ENCODE data around the gene SNTB2.

SNTB2 gene

DNA sequence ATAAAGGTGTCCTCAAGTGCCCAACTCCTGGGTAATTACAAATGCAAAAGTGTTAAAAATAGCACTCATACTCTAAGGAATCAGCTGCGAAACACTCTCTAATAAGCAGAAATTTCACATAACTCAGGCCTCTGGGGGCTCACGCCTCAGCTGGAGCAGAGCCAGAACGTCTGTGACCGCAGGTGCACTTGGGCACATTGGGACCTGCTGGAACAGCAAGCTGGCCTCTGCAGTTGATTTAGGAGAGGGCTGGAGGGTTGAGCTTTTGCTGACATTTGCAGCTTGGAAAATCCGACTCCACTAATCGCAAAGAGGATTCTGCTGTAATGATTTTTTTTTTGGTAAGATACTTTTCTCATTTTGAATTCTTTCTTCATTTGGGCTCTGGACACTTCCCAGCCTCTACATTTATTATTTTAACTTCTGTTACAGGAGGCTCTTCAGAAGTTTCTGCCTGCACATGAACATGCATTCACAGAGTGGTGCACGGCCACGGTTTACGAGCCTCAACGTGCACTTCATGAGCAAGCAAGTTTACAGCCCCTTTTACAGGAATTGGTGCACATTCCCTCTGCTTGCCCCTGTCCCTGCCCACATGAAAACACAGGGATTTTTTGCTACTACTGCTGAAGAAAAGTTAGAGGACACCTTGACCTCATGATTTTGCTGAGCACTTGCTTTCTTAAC, 4.1 kb upstream of the SNTB2 start:
- DNase-seq: no peak

DNA sequence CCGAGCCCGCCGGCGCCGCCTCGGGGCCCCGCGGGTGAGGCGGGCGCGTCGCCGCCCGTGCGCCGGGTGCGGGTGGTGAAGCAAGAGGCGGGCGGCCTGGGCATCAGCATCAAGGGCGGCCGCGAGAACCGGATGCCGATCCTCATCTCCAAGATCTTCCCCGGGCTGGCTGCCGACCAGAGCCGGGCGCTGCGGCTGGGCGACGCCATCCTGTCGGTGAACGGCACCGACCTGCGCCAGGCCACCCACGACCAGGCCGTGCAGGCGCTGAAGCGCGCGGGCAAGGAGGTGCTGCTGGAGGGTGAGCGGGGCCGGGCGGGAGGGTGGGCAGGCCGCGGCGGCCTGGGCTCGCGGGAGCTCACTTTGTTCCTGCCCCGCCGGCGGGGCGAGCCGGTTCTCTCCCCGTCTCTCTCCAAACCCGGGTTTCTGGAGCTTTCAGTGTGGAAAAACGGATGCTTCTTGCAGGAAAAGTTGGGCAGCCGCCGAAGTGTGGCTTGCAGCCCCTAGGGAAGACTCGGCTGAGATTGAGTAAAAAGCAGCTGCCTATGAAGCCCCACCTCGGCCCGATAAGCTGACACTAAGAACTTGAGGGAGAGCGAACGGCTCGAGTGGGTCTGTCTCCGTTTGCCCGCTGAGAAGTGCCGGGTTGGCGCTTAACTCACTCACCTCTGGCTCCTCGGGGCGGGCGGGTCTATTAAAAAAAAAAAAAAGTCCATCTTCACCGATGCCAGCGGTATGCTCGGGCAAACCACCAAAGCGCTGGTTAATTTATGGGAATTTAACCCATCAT, 677 bp downstream of the SNTB2 start:
- peak; percentile 41 for DNase-seq

DNA sequence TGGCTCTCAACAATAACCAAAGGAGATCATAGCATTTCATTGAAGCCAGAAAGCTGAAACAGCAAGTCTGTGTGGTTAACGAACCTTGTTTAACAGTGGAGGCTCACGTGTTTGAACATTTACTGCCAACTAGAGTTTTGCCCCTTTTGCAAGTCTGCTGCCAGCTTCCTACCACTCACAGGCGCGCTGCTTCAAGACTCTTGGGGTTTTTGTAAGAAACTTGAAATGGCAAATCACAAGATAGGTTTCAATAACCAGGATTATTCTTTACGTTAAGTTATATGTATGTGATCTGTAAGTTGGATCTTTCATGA, 1.2 kb downstream of the SNTB2 start:
- DNase-seq: peak; percentile 30

DNA sequence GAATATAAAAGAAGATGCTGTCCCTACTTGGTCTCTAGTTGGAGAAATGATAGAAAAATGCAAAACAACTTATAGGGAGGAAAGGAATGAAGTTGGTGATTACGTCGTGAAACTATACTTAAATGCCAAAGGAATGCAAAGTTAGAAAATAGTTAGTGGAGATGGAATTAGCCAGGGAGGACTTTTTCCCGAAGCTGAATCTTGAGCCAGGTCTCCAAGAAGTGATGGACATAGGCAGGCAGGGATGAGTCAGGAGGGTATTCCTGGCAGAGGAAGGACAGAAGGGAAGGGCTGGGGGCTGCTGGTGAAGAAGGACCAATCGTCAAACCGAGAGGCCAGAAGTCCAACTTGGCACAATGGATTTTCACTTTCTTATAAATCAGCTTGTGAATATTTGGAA, 1.8 kb downstream of the SNTB2 start:
- no peak for DNase-seq

DNA sequence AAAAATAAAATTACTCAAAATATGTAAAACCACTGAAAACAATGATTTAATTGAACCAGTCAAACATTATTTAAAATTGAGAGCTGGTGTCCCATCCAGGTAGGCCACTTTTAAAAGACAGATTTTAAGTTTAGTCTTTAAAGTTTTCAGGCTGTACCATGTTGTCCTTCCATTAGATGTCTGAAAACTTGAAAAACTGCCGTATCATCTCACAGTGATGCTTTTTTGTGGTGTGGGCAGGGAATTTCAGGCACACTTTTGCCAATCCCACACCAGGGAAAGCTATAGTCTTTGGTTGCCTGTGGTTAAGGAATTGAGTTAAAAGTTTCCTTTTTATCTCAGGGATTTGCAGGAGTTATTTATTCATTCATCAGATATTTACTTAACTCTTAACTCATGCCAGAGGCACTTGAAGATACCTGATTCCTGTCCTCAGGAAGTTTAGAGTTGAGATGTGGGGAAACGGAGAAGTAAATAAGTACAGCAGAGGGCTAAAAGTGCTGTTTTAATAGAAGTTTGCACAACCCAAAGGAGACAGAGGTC, 3.2 kb downstream of the SNTB2 start:
- no peak for DNase-seq

DNA sequence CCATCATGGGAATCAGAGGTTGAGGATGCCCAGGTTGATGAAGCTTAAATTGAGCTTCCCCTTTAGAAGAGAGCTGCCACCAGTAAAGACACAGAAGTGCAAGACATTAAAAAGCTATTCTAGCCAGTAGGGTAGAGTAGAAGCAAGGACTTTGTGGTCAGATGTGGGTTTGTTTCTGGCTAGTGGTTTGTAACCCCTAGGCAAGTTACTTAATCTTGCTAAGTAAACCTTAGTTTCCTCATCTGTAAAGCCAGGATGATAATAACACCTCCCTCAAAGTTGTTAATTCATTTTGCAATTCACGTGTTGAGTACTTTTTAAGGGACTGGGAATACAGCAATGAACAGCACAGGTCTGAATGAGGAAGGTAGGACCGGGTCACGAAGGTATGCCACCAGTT, 3.6 kb downstream of the SNTB2 start:
- no peak for DNase-seq

DNA sequence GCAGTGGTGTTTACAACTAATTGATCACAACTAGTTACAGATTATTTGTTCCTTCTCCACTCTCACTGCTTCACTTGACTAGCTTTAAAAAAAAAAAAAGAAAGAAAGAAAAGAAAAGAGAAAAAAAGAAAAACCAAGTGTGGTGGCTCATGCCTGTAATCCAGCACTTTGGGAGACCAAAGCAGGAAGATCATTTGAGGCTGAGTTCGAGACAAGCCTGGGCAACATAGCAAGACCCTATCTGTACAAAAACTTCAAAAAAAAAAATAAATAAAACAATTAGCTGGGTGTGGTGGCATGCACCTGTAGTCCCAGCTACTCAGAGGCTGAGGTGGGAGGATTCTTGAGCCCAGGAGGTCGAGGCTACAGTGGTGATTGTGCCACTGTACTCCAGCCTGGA, 4.2 kb downstream of the SNTB2 start:
- DNase-seq: no peak

DNA sequence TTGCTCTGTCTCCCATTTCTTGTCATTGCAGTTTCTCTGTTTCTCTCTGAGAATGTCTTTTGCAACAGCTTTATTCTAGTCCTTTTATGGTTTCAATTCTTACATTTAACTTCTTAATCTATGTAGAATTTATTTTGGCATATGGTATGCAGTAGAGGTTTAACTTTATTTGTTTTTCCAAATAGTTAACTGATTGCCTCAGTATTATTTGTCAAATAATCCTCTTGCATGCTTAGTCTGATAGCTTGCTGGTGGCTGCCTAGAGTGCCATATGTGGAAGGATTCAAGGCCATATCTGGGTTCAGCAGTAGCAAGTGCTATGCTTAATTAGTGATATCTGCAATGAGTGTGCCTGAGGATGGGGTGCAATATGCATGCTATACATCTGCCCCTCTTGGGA, 6.9 kb downstream of the SNTB2 start:
- no peak for DNase-seq

DNA sequence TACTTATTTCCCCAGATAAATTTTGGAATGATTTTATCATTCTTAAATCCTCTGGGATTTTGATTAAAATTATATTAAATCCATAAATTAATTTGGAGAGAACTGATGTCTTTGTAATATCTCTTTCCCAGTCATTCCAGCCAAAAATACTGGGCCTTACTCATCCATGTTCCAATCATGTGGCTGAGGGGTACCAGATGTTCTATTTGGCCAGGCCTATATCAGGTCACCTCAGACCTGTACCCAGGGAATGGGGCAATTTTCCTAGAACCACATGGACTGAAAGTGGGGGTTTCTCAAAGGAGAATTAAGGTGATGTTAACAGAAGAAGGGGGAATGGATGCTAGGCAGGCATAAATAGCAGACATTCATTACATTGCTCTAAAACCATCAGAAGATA, 7.5 kb downstream of the SNTB2 start:
- no peak for DNase-seq

DNA sequence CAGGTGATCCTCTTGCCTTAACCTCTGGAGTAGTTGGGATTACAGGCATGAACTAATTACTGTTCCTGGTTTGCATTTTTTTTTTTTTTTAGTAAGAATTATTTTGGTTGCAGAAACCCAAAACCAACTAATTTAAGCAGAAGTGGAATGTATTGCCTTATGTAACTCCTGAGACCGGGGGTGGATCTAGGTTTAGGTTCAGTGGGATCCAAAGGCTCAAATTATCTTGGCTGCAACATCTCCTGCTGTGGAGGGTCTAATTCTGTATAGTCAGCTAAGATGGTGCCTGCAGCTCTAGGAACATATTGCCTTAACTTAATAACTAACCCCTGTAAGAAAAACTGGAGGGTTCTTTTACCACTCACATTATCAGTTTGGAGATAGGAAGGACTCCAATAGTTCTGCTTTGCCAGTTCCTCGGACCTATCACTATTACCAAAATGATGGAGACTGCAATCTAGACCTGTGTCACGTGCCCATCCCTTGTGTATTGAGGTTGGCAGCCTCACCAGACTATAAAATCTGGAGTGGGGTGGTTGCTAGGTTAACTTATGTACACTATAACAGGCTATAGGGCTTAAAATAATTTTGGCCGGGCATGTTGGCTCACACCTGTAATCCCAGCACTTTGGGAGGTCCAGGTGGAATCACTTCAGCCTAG, 8.5 kb downstream of the SNTB2 start:
- no peak for DNase-seq

DNA sequence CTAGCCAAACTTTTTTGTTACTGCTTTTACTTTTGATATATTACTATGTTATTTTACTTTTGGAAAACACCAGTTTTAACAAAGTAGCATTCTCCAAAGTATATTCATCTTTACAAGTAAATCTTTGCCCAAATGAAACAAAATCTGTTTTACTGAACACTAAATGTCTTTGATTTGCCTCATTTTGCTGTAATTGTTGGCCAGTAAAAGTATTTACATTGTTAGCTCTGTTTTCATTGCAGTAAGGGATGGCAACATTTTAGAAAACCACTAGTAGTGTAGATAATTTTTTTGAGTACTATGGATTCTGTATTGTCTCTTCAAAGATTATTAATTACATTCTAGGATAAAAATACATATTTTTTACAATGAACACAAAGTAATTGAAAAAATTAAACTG, 10.6 kb downstream of the SNTB2 start:
- no peak for DNase-seq

DNA sequence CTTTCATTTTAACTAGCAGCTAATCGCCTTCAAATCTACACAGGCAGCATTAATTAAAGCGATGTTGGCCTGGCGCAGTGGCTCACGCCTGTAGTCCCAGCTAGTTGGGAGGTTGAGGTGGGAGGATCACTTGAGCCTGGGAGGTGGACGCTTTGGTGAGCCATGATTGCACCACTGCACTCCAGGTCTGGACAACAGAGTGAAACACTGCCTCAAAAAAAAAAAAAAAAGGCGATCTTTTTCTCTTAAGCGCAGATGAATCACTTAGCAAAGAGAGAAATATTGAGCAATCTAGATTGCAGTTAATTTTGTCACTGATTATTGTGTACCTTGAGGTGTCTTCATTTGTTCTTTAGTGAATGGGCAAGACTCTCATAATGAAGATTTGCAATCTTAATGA, 12.4 kb downstream of the SNTB2 start:
- no peak for DNase-seq

DNA sequence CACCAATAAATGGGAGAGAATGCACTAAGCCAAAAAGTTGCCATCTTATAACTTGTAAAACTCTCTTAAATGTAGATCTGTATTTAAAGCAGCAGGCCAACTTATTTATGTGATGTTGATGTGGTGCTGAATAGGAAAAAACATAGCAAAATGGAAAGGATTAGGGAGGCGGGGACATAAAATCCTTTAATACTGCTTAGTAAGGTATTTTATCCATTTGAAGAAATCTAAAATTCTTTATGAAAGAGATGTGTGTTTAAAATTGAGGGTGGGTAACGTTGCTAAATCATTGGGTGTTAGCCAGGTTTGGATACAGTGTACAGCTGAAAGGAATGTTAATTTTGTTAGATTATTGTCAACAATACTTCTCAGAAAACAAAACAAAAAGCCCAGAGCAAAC, 14.3 kb downstream of the SNTB2 start:
- no peak for DNase-seq

DNA sequence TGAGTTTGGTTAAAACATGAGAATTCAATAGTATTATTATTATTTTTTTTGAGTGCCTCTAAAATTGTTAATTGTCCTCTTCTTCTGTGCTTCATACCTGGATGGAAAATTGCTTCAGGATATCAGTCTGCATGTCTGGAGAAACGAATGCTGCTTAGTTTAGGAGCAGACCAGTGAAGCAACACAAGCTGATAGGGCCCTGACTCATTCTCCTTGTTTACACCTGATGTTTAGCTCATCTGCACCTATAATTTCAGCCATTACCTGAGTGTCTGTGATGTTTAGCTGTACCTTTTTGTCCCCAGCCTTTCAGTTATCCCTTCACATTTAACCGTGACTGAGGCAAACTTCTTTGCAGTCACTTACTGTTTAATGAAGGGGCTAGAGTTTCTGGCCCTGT, 14.8 kb downstream of the SNTB2 start:
- no peak for DNase-seq

DNA sequence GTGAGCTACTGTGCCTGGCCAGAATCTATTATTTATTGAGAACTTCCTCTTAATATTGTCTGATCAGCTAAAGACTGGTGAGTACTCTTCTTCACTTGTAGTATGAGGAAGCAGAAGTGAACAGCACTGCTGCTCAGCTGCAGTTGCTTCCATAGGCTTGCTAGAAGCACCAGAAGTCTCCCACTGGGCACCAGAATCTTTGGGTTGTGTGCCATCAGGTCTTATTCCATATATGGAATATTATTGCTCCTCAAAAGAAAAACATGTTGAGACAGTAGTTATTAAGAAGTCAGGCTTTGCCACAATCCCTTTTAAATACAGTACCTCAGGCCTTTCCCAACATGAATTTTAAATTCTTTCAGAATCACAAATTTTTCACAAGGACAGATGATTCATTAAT, 17.2 kb downstream of the SNTB2 start:
- DNase-seq: peak; percentile 57

DNA sequence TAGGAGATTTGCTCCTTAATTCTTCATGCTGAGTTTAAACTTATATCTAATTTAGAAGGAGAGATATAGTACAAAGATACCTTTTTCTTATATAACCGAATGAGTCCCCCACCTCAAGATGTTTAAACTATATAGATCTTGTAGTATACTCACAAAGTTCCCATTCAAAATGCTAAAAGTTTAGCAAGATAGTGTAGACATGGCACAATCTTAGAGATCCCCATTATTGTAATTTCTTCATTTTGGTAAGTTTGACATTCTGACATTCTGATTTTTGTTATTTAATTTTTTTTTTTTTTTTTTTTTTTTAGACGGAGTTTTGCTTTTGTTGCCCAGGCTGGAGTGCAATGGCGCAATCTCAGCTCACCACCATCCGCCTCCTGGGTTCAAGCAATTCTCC, 22.8 kb downstream of the SNTB2 start:
- peak; percentile 10 for DNase-seq

DNA sequence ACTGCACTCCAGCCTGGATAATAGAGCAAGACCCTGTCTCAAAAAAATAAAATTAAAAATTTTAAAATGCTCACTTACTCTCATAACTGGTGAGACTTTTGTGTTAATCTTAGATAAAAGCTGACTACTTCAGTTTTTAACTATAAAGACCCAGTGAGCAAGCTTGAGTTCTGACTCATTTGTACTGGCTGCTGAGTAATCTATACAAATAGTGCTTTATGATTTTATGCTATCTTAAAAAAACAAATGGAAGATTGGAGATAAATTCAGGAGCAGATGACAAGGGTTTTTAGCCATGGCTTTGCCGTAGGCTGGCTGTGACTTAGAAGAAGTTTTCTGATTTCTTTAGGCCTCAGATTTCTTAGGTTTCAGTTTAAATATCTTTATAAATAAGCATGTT, 30.5 kb downstream of the SNTB2 start:
- DNase-seq: peak; percentile 15

DNA sequence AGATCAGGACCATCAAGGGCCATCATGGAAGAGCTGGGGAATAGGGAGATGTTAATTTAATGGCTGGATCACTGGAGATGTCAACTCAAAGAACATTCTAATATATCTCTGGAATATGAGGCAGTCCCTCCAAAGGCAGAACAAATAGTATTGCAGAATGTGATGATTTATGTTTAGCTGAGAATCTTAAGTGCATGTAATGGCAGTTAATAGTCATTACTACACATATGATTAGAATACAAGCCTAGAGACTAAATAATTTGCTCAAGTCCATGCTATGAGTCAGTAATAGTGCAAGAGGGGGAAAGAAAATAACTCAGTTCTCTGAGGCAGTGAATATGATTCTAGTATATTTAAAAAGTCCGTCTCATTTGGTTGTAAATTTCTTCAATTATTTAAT, 32.3 kb downstream of the SNTB2 start:
- DNase-seq: no peak

DNA sequence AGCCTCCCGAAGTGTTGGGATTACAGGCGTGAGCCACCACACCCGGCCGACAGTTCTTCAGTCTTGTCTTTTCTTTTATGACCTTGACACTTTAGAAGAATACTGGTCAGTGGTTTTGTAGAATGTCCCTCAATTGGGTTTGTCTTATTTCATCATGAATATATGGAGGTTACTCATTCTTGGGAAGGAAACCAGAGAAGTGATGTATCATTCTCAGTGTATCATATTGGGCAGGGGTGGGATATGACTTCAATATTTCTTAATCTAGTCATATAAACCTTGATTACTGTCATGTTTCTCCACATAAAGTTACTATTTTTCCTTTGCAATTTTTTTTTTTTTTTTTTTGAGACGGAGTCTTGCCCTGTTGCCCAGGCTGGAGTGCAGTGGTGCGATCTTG, 36.9 kb downstream of the SNTB2 start:
- DNase-seq: no peak

DNA sequence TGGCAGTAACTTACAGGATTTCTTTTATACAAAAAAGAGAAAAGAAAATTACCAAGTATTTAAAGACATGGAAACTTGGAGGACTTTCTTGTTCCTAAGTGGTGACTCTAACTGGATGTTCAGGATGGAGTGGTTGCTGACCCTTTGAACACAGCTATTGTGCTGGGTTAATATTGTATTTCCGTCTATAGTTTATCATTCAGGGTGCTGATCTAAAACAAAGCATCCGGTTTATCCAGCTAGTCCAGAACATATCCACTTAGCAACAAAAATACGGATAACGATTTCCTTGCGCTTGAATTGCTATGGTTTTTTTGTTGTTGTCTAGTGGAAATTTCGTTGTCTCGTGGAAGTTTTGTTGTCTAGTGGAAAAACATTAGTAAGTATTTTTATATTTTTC, 38.2 kb downstream of the SNTB2 start:
- DNase-seq: no peak

DNA sequence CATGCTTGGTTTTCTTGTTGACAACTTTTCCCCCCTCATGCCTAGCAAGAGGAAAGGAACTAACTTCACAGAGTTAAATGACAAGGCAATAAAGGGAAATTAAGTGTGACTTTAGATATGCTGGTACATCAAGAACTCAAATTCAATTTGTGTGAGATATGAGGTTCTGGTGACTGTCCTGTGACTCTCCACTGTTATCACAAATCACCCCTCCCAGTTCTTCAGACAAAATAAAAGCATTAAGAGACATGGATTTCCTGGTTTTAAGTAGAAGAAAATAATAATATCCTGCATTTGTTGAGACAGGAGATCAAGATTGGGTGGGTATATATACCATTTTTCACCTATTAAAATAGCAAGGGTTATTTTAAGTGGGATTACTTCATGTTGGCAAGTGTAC, 46.2 kb downstream of the SNTB2 start:
- DNase-seq: no peak

DNA sequence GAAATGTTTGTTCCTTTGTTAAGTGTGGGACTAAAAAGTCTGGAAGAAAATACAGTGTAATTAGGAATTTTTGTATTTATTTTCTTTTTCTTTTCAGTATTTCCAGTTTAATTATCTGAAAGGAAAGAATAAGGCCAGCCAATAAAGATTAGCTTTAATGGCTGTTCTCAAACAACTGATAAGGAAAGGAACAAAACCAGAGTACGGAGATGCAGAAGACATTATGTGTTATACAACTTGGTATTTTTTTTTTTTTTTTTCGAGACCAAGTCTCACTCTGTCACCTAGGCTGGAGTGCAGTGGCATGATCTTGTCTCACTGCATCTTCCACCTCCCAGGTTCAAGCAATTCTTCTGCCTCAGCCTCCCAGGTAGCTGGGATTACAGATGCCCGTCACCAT, 47.5 kb downstream of the SNTB2 start:
- no peak for DNase-seq

DNA sequence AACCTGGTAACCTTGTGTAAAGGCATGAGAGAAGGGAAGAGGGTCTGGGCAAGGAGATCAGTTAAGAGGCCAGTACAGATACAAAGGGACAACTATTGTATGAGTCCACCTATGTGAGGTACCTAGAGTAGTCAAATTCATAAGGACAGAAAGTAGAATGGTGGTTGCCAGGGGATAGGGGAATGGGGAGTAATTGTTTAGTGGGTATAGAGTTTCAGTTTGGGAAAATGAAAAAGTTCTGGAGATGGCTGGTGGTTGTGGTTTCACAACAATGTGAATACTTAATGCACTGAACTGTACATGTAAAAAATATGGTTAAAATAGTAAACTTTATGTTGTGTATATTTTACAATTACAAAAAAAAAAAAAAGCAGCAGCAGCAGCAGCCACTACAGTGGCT, 49.4 kb downstream of the SNTB2 start:
- no peak for DNase-seq

DNA sequence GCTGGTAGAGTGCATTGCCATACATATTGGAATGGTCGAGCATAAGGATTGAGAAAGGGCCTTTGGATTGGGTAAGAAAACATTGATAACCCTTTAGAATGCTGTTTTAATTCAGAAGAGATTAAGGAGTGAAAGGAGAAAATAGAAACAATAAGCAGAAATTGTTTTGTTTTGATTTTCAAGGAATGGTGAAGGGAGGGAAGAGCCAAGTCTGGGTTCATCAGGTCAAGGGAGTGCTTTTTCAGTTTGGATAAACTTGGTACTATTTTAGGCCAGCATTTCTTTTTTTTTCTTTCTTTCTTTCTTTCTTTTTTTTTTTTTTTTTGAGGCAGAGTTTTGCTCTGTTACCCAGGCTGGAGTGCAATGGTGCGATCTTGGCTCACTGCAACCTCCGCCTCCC, 50.3 kb downstream of the SNTB2 start:
- no peak for DNase-seq

Measured in suppressor macrophage treated with lipopolysaccharide for 4 hours (primary cell).